H9 (cell line): ENCODE measurements around the gene NCKAP5. TPM values are rescaled to one million over a fixed set of nuclear protein-coding genes. Genes with fewer than 3 reads are reported as not detected.

Source experiments
- DNase-seq: peaks from one replicate; pipeline ENCODE4 v3.0.0-alpha.2; 2017
- H2AFZ ChIP-seq: one replicate; pipeline ENCODE4 v1.6.1; 2013; ENCODE audit warnings: mild to moderate bottlenecking, low read length, control low read depth, moderate library complexity
- H2AK5ac ChIP-seq: 2 replicates; pipeline ENCODE4 v1.6.1; 2013; ENCODE audit warnings: low read length, control low read depth, mixed read lengths; ENCODE audit not compliant: insufficient read length
- H2BK120ac ChIP-seq: one replicate; pipeline ENCODE4 v1.6.1; 2013; ENCODE audit warnings: low read depth, mild to moderate bottlenecking, low read length, control low read depth, inconsistent platforms; ENCODE audit not compliant: poor library complexity, severe bottlenecking
- H2BK12ac ChIP-seq: 2 replicates; pipeline ENCODE4 v1.6.1; 2013; ENCODE audit warnings: low read length, control low read depth, mixed read lengths, low read depth; ENCODE audit not compliant: insufficient read length
- H2BK15ac ChIP-seq: 2 replicates; pipeline ENCODE4 v1.6.1; 2013; ENCODE audit warnings: low read depth, low read length, control low read depth
- H2BK20ac ChIP-seq: one replicate; pipeline ENCODE4 v1.6.1; 2013; ENCODE audit warnings: low read depth, mild to moderate bottlenecking, low read length, control low read depth, inconsistent platforms; ENCODE audit not compliant: poor library complexity, severe bottlenecking
- H2BK5ac ChIP-seq: 2 replicates; pipeline ENCODE4 v1.6.1; 2013; ENCODE audit warnings: low read length, control low read depth, mixed read lengths; ENCODE audit not compliant: insufficient read length
- H3K14ac ChIP-seq: 2 replicates; pipeline ENCODE4 v1.6.1; 2013; ENCODE audit warnings: low read length, control low read depth; ENCODE audit not compliant: insufficient read depth
- H3K18ac ChIP-seq: 2 replicates; pipeline ENCODE4 v1.6.1; 2013; ENCODE audit warnings: low read depth, mild to moderate bottlenecking, mixed read lengths, low read length, control low read depth; ENCODE audit not compliant: insufficient read length
- H3K23ac ChIP-seq: 2 replicates; pipeline ENCODE4 v1.6.1; 2013; ENCODE audit warnings: low read length, control low read depth, mixed read lengths, low read depth; ENCODE audit not compliant: insufficient read length
- H3K23me2 ChIP-seq: 2 replicates; pipeline ENCODE4 v1.6.1; 2013; ENCODE audit warnings: low read depth, mild to moderate bottlenecking, mixed read lengths, low read length, control low read depth; ENCODE audit not compliant: insufficient read length, poor library complexity, severe bottlenecking
- H3K27ac ChIP-seq: 2 replicates; pipeline ENCODE4 v1.5.1; 2013; ENCODE audit warnings: low read length, control low read depth, mixed read lengths, low read depth; ENCODE audit not compliant: insufficient read length
- H3K27me3 ChIP-seq: 2 replicates; pipeline ENCODE4 v1.6.1; 2013; ENCODE audit warnings: low read length, control low read depth, inconsistent platforms; ENCODE audit not compliant: insufficient read depth
- H3K4ac ChIP-seq: 2 replicates; pipeline ENCODE4 v1.6.1; 2013; ENCODE audit warnings: low read depth, mild to moderate bottlenecking, control low read depth, inconsistent platforms, low read length, moderate library complexity
- H3K4me1 ChIP-seq: 2 replicates; pipeline ENCODE4 v1.6.1; 2013; ENCODE audit warnings: low read length, control low read depth, inconsistent platforms; ENCODE audit not compliant: insufficient read depth
- H3K4me2 ChIP-seq: 2 replicates; pipeline ENCODE4 v1.6.1; 2013; ENCODE audit warnings: low read length, control low read depth, mixed read lengths; ENCODE audit not compliant: insufficient read length, insufficient read depth
- H3K56ac ChIP-seq: 2 replicates; pipeline ENCODE4 v1.6.1; 2013; ENCODE audit warnings: low read depth, mild to moderate bottlenecking, mixed read lengths, low read length, control low read depth; ENCODE audit not compliant: insufficient read length
- H3K79me1 ChIP-seq: 2 replicates; pipeline ENCODE4 v1.6.1; 2013; ENCODE audit warnings: low read depth, mild to moderate bottlenecking, moderate library complexity, low read length, control low read depth, inconsistent platforms; ENCODE audit not compliant: insufficient read depth, poor library complexity, severe bottlenecking
- H3K79me2 ChIP-seq: 2 replicates; pipeline ENCODE4 v1.6.1; 2013; ENCODE audit warnings: low read length, control low read depth, inconsistent platforms; ENCODE audit not compliant: insufficient read depth
- H3K9ac ChIP-seq: 2 replicates; pipeline ENCODE4 v1.6.1; 2013; ENCODE audit warnings: low read length, control low read depth, mixed read lengths; ENCODE audit not compliant: insufficient read length; ENCODE audit errors: extremely low read depth
- H3K9me3 ChIP-seq: one replicate; pipeline ENCODE4 v1.6.1; 2013; ENCODE audit warnings: low read depth, low read length, inconsistent platforms; ENCODE audit not compliant: control insufficient read depth
- H3T11ph ChIP-seq: one replicate; pipeline ENCODE4 v1.6.1; 2013; ENCODE audit warnings: mild to moderate bottlenecking, low read length, control low read depth, inconsistent platforms
- H4K20me1 ChIP-seq: one replicate; pipeline ENCODE4 v1.6.1; 2013; ENCODE audit not compliant: control insufficient read depth, insufficient read length, insufficient read depth
- H4K5ac ChIP-seq: 2 replicates; pipeline ENCODE4 v1.6.1; 2013; ENCODE audit warnings: low read depth, mild to moderate bottlenecking, mixed read lengths, low read length, control low read depth; ENCODE audit not compliant: insufficient read length
- H4K8ac ChIP-seq: replicated peaks from 2 replicates; pipeline ENCODE4 v1.6.1; 2013; ENCODE audit warnings: low read length, control low read depth, mixed read lengths, low read depth; ENCODE audit not compliant: insufficient read length
- H4K91ac ChIP-seq: 2 replicates; pipeline ENCODE4 v1.6.1; 2013; ENCODE audit warnings: low read depth, mild to moderate bottlenecking, moderate library complexity, mixed read lengths, low read length, control low read depth; ENCODE audit not compliant: insufficient read length
- H3K27ac Mint-ChIP-seq, 3 experiments: 2 replicates in 2 of 3; 3 replicates in 1 of 3; pipeline ENCODE4 v1.8.0; 2020 to 2021; ENCODE audit warnings: mixed read lengths in 3 of 3, mild to moderate bottlenecking in 1 of 3, moderate library complexity in 1 of 3
- H3K27me3 Mint-ChIP-seq: 2 replicates; pipeline ENCODE4 v1.8.0; 2021; ENCODE audit warnings: low read depth, mild to moderate bottlenecking, moderate library complexity, mixed read lengths
- H3K36me3 Mint-ChIP-seq, 3 experiments: 2 replicates in 2 of 3; 3 replicates in 1 of 3; pipeline ENCODE4 v1.8.0; 2020 to 2021; ENCODE audit warnings: low read depth in 3 of 3, mixed read lengths in 3 of 3; ENCODE audit not compliant: insufficient read depth in 1 of 3
- H3K4me1 Mint-ChIP-seq, 2 experiments: 2 replicates each; pipeline ENCODE4 v1.8.0; 2020; ENCODE audit warnings: mixed read lengths in 2 of 2
- H3K4me3 Mint-ChIP-seq, 2 experiments: 2 replicates in 1 of 2; 3 replicates in 1 of 2; pipeline ENCODE4 v1.8.0; 2020 to 2021; ENCODE audit warnings: mild to moderate bottlenecking in 2 of 2, mixed read lengths in 2 of 2, moderate library complexity in 1 of 2
- H3K9me3 Mint-ChIP-seq, 2 experiments: 2 replicates in 1 of 2; 3 replicates in 1 of 2; pipeline ENCODE4 v1.8.0; 2020; ENCODE audit warnings: mild to moderate bottlenecking in 2 of 2, mixed read lengths in 2 of 2, moderate library complexity in 1 of 2
- CTCF ChIP-seq: fragments of 200-600 bp; sonication (generic); conservative IDR thresholded peaks from 3 replicates; pipeline ENCODE4 v1.8.0; 2021; ENCODE audit warnings: antibody characterized with exemption, mild to moderate bottlenecking
- WGBS: extraction: QIAGEN DNeasy Blood & Tissue Kit; methylation state at CpG from one replicate; pipeline ENCODE4 v1.1.7; 2013; ENCODE audit warnings: missing lambda C conversion rate, low lambda C conversion rate, mixed read lengths; ENCODE audit not compliant: insufficient read length; ENCODE audit errors: extremely low coverage; 5-methylcytosine and 5-hydroxymethylcytosine counted together
- total RNA-seq: library from RNA; stranded (reverse); gene quantifications from 2 replicates; pipeline ENCODE4 v1.2.1, GENCODE V29; 2021

The NCKAP5 gene
- total RNA-seq, 1 experiment from 2014 or later = 0.26 TPM

- H3K56ac ChIP-seq = no peak overlapping the region
- H3K79me2 ChIP-seq = no peaks in the 10 kb centered on the region
- no peak overlapping the region for H3K9ac ChIP-seq
- H3K4ac ChIP-seq = no peak overlapping the region
- no peak overlapping the region for H3K4me2 ChIP-seq
- no peak overlapping the region for H2BK12ac ChIP-seq
- H2AK5ac ChIP-seq = no peak overlapping the region
- Mint-ChIP-seq H3K36me3 (no peaks in the 10 kb centered on the region), H3K27me3 (peaks cover 2% of the 10 kb centered on the region), H3K9me3 (no peaks in the 10 kb centered on the region; a peak in 1 of 5 replicates), H3K27ac (peak overlapping the region in 2 of 3 experiments; percentile 5 to 41; a peak in 1 of 7 replicates), H3K4me1 (peaks cover 2 to 9% of the 10 kb centered on the region in 2 experiments; a peak in 2 of 4 replicates), H3K4me3 (no peak overlapping the region)
- H3K79me1 ChIP-seq = no peaks in the 10 kb centered on the region
- DNase-seq = no peak
- no peaks in the 10 kb centered on the region for H3K27me3 ChIP-seq
- no peak overlapping the region for H2BK120ac ChIP-seq
- H2BK20ac ChIP-seq = no peak overlapping the region
- H4K91ac ChIP-seq = no peak overlapping the region
- no peak overlapping the region for H3K14ac ChIP-seq
- H3K4me1 ChIP-seq = no peaks in the 10 kb centered on the region
- no peaks in the 10 kb centered on the region for H3K23me2 ChIP-seq
- no peak overlapping the region for H3K18ac ChIP-seq
- no peak overlapping the region for H4K8ac ChIP-seq
- H3K23ac ChIP-seq = no peak overlapping the region
- no peaks in the 10 kb centered on the region for H4K20me1 ChIP-seq
- H3T11ph ChIP-seq = no peak overlapping the region
- no peak overlapping the region for H2BK15ac ChIP-seq
- WGBS = no CpG with 5 or more reads among the region's 6 CpGs
- no peak overlapping the region for H2AFZ ChIP-seq
- TF ChIP-seq CTCF = no peak
- H3K9me3 ChIP-seq = no peaks in the 10 kb centered on the region
- H4K5ac ChIP-seq = no peak overlapping the region
- H3K27ac ChIP-seq = no peak overlapping the region
- H2BK5ac ChIP-seq = no peak overlapping the region
Measured at GRCh38 chr2:132948211-132948610, 620.1 kb downstream of the NCKAP5 start.
